Nephron progenitor cell (in vitro differentiated cells): Measurements from ENCODE around the gene CORO2A.
A peak's percentile ranks its signal among the peaks of the same experiment; 100 is the strongest.

Source experiments
- DNase-seq: peaks from one replicate; pipeline ENCODE4 v3.0.0; 2021
- H3K27ac Mint-ChIP-seq: 2 replicates; pipeline ENCODE4 v1.8.0; 2021; ENCODE audit warnings: mild to moderate bottlenecking, moderate library complexity, mixed read lengths
- H3K27me3 Mint-ChIP-seq: 2 replicates; pipeline ENCODE4 v1.8.0; 2021; ENCODE audit warnings: mild to moderate bottlenecking, low read depth, mixed read lengths; ENCODE audit not compliant: poor library complexity
- H3K36me3 Mint-ChIP-seq: 2 replicates; pipeline ENCODE4 v1.8.0; 2021; ENCODE audit warnings: low read depth, mixed read lengths
- H3K4me1 Mint-ChIP-seq: 2 replicates; pipeline ENCODE4 v1.8.0; 2021; ENCODE audit warnings: mixed read lengths
- H3K4me3 Mint-ChIP-seq: 2 replicates; pipeline ENCODE4 v1.8.0; 2021; ENCODE audit warnings: mild to moderate bottlenecking, moderate library complexity, mixed read lengths
- H3K9me3 Mint-ChIP-seq: 2 replicates; pipeline ENCODE4 v1.8.0; 2021; ENCODE audit warnings: mild to moderate bottlenecking, moderate library complexity, mixed read lengths
- TF ChIP-seq, protein P1 (sequence below): fragments of 200-600 bp; sonication (generic); IDR thresholded peaks from 2 replicates; pipeline ENCODE4 v1.5.0; 2021; ENCODE audit warnings: antibody characterized with exemption

Gene CORO2A

GRCh38 chr9:98217255-98217654, 24.8 kb upstream of the CORO2A start:
- Mint-ChIP-seq H3K36me3 (no peaks in the 10 kb centered on the region), H3K9me3 (no peaks in the 10 kb centered on the region), H3K4me1 (peaks cover 28% of the 10 kb centered on the region), H3K4me3 (no peak overlapping the region), H3K27me3 (peaks cover 7% of the 10 kb centered on the region), H3K27ac (peak overlapping the region; percentile 42)
- TF ChIP-seq, protein P1, sequence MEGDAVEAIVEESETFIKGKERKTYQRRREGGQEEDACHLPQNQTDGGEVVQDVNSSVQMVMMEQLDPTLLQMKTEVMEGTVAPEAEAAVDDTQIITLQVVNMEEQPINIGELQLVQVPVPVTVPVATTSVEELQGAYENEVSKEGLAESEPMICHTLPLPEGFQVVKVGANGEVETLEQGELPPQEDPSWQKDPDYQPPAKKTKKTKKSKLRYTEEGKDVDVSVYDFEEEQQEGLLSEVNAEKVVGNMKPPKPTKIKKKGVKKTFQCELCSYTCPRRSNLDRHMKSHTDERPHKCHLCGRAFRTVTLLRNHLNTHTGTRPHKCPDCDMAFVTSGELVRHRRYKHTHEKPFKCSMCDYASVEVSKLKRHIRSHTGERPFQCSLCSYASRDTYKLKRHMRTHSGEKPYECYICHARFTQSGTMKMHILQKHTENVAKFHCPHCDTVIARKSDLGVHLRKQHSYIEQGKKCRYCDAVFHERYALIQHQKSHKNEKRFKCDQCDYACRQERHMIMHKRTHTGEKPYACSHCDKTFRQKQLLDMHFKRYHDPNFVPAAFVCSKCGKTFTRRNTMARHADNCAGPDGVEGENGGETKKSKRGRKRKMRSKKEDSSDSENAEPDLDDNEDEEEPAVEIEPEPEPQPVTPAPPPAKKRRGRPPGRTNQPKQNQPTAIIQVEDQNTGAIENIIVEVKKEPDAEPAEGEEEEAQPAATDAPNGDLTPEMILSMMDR = no peak
- DNase-seq = no peak

- no peak overlapping the region for H3K27ac Mint-ChIP-seq
- no peaks in the 10 kb centered on the region for H3K36me3 Mint-ChIP-seq
- peaks cover 28% of the 10 kb centered on the region for H3K4me1 Mint-ChIP-seq
These were observed 24.0 kb upstream of the CORO2A start for GRCh38 chr9:98216391-98216790.

GRCh38 chr9:98215821-98216220, 23.4 kb upstream of the CORO2A start:
- TF ChIP-seq, protein P1 = peak; percentile 48

More at GRCh38 chr9:98216391-98216790, 24.0 kb upstream of the CORO2A start:
- no peak overlapping the region for H3K4me3 Mint-ChIP-seq
- TF ChIP-seq, protein P1 = no peak
- H3K27me3 Mint-ChIP-seq = peaks cover 7% of the 10 kb centered on the region
- no peaks in the 10 kb centered on the region for H3K9me3 Mint-ChIP-seq
- no peak for DNase-seq

DNA sequence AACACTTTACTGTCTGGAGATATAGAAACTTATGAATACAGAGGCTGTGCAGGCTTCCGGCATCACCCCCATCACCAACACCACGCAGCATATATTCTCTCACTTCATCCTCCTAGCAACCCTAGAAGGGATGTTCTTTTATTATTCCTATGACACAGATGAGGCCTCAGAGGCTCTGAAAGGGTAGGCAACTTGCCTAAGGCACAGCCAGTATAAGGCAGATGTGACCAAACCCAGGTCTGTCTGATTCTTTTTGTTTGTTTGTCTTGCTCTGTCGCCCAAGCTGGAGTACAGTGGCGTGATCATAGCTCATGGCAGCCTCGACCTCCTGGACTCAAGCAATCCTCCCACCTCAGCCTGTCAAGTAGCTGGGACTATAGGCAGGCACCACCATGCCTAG, 22.8 kb upstream of the CORO2A start:
- DNase-seq = no peak
- H3K4me1 Mint-ChIP-seq = peaks cover 28% of the 10 kb centered on the region
- H3K9me3 Mint-ChIP-seq = no peaks in the 10 kb centered on the region
- H3K27me3 Mint-ChIP-seq = peaks cover 7% of the 10 kb centered on the region
- H3K36me3 Mint-ChIP-seq = no peaks in the 10 kb centered on the region
- TF ChIP-seq, protein P1 = no peak
- no peak overlapping the region for H3K4me3 Mint-ChIP-seq
- peak overlapping the region; percentile 37 for H3K27ac Mint-ChIP-seq

More at GRCh38 chr9:98215821-98216220, 23.4 kb upstream of the CORO2A start:
- Mint-ChIP-seq H3K27ac (no peak overlapping the region), H3K36me3 (no peaks in the 10 kb centered on the region), H3K4me1 (peaks cover 28% of the 10 kb centered on the region), H3K9me3 (no peaks in the 10 kb centered on the region), H3K4me3 (no peak overlapping the region), H3K27me3 (peaks cover 7% of the 10 kb centered on the region)
- DNase-seq = peak; percentile 53

GRCh38 chr9:98214811-98215210, 22.4 kb upstream of the CORO2A start:
- peak overlapping the region; percentile 37 for H3K27ac Mint-ChIP-seq
- DNase-seq = no peak
- TF ChIP-seq, protein P1 = no peak
- peaks cover 7% of the 10 kb centered on the region for H3K27me3 Mint-ChIP-seq
- H3K4me3 Mint-ChIP-seq = no peak overlapping the region
- H3K4me1 Mint-ChIP-seq = peaks cover 27% of the 10 kb centered on the region
- H3K36me3 Mint-ChIP-seq = no peaks in the 10 kb centered on the region
- no peaks in the 10 kb centered on the region for H3K9me3 Mint-ChIP-seq

GRCh38 chr9:98211260-98211659, 18.8 kb upstream of the CORO2A start:
- DNase-seq = no peak
- Mint-ChIP-seq H3K4me3 (no peak overlapping the region), H3K27me3 (peaks cover 7% of the 10 kb centered on the region), H3K36me3 (peaks cover 8% of the 10 kb centered on the region), H3K27ac (no peak overlapping the region), H3K4me1 (peaks cover 20% of the 10 kb centered on the region), H3K9me3 (no peaks in the 10 kb centered on the region)
- TF ChIP-seq, protein P1 = no peak
